Spleen (tissue), 7 donors: ENCODE data around the gene SYNJ1.

Experiments
- POLR2A ChIP-seq, 3 donors: fragments of 450-650 bp; IDR thresholded peaks; one replicate each; pipeline ENCODE4 v1.5.1; 2017; ENCODE audit warnings: antibody characterized with exemption in 3 of 3, mild to moderate bottlenecking in 1 of 3
- POLR2AphosphoS5 ChIP-seq, 3 donors: sonication (generic); formaldehyde crosslinking; IDR thresholded peaks; one replicate each; pipeline ENCODE4 v1.5.1; 2017; ENCODE audit warnings: antibody characterized with exemption in 3 of 3
- TF ChIP-seq, protein P1 (sequence below), 11 experiments: fragments of 200-600 bp in 7 of 11; fragments of 450-650 bp in 4 of 11; sonication (generic) in 4 of 11; IDR thresholded peaks in 8 of 11; conservative IDR thresholded peaks in 3 of 11; 1 replicate in 7 of 11; 2 replicates in 4 of 11; pipeline versions ENCODE4 v1.4.0 to v1.8.0; 2016 to 2021; ENCODE audit warnings: antibody characterized with exemption in 11 of 11, inconsistent platforms in 4 of 11, mild to moderate bottlenecking in 1 of 11
- donor health status: DM: no; HTN: no; CAD: no; lungs with moderate emphysema.
- donor health status: DM: no; HTN: no; CAD: no.
- donor health status: DM: no; HTN: no; CAD: no.

- TF ChIP-seq POLR2A (IDR thresholded peaks at IDR 0.05) (no peak), POLR2AphosphoS5 (IDR thresholded peaks at IDR 0.05) (no peak)
- TF ChIP-seq, protein P1, sequence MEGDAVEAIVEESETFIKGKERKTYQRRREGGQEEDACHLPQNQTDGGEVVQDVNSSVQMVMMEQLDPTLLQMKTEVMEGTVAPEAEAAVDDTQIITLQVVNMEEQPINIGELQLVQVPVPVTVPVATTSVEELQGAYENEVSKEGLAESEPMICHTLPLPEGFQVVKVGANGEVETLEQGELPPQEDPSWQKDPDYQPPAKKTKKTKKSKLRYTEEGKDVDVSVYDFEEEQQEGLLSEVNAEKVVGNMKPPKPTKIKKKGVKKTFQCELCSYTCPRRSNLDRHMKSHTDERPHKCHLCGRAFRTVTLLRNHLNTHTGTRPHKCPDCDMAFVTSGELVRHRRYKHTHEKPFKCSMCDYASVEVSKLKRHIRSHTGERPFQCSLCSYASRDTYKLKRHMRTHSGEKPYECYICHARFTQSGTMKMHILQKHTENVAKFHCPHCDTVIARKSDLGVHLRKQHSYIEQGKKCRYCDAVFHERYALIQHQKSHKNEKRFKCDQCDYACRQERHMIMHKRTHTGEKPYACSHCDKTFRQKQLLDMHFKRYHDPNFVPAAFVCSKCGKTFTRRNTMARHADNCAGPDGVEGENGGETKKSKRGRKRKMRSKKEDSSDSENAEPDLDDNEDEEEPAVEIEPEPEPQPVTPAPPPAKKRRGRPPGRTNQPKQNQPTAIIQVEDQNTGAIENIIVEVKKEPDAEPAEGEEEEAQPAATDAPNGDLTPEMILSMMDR (IDR thresholded peaks at IDR 0.05 in 8 of 11, conservative IDR thresholded peaks at IDR 0.05 in 3 of 11): no peak
These were observed 128.7 kb downstream of the SYNJ1 start for GRCh38 chr21:32599091-32599490.
